Measurements from ENCODE around the gene ALMS1.
"Not testable (repeated sequence)": the region's sequence is repeated elsewhere in the genome, so short reads cannot be mapped to it uniquely, and the experiment has no call there.

The ALMS1 gene, protein sequence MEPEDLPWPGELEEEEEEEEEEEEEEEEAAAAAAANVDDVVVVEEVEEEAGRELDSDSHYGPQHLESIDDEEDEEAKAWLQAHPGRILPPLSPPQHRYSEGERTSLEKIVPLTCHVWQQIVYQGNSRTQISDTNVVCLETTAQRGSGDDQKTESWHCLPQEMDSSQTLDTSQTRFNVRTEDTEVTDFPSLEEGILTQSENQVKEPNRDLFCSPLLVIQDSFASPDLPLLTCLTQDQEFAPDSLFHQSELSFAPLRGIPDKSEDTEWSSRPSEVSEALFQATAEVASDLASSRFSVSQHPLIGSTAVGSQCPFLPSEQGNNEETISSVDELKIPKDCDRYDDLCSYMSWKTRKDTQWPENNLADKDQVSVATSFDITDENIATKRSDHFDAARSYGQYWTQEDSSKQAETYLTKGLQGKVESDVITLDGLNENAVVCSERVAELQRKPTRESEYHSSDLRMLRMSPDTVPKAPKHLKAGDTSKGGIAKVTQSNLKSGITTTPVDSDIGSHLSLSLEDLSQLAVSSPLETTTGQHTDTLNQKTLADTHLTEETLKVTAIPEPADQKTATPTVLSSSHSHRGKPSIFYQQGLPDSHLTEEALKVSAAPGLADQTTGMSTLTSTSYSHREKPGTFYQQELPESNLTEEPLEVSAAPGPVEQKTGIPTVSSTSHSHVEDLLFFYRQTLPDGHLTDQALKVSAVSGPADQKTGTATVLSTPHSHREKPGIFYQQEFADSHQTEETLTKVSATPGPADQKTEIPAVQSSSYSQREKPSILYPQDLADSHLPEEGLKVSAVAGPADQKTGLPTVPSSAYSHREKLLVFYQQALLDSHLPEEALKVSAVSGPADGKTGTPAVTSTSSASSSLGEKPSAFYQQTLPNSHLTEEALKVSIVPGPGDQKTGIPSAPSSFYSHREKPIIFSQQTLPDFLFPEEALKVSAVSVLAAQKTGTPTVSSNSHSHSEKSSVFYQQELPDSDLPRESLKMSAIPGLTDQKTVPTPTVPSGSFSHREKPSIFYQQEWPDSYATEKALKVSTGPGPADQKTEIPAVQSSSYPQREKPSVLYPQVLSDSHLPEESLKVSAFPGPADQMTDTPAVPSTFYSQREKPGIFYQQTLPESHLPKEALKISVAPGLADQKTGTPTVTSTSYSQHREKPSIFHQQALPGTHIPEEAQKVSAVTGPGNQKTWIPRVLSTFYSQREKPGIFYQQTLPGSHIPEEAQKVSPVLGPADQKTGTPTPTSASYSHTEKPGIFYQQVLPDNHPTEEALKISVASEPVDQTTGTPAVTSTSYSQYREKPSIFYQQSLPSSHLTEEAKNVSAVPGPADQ (N-terminal part only)

DNA sequence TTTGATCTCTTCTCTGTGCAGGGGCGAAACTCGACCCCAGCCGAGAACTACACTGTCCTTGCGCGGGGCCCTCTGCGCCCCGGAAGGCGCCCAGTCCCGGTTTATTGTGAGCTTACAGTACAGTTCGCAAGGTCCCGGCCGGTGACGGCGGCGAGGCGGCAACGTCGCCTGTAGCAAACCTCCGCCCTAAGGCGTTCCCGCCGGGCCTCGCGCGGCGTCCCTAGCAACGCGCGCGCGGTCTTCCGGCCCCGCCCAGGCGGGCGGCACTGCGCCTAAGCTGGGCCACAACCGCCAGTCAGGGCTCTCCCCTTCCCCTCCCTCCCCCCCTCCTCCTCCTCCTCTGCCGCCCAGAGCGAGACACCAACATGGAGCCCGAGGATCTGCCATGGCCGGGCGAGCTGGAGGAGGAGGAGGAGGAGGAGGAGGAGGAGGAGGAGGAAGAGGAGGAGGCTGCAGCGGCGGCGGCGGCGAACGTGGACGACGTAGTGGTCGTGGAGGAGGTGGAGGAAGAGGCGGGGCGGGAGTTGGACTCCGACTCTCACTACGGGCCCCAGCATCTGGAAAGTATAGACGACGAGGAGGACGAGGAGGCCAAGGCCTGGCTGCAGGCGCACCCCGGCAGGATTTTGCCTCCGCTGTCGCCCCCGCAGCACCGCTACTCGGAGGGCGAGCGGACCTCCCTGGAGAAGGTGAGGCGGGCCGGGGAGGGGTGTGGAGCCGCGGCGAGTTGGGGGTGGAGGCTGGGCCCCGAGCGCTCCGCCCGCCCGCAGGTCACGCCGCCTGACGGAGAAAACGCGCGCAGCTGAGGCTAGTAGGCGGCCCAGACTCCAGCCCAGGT is at the start of gene ALMS1:
Gene ALMS1, plus strand, starts transcription at position 333 of the 838 bp plus-strand sequence. Its CDS starts 33 bp downstream, at position 366.
- DNase-seq, result peak; percentile 86 to 88

DNA sequence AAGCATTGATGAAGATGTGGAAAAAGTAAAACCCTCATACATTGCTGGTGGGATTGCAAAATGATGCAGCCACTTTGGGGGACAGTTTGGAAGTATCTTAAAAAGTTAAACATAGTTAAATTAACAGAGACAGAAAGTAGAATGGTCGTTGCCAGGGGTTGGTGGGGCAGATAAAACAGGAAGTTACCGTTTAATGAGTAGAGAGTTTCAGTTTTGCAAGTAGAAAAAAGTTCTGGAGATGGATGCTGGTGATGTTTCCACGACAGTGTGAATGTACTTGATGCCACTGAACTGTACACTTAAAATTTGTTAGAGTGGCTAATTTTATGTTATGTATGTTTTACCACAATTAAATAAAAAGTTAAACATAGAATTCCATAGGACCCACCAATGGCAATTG is 47.8 kb upstream of the ALMS1 start:
- no peak for DNase-seq

DNA sequence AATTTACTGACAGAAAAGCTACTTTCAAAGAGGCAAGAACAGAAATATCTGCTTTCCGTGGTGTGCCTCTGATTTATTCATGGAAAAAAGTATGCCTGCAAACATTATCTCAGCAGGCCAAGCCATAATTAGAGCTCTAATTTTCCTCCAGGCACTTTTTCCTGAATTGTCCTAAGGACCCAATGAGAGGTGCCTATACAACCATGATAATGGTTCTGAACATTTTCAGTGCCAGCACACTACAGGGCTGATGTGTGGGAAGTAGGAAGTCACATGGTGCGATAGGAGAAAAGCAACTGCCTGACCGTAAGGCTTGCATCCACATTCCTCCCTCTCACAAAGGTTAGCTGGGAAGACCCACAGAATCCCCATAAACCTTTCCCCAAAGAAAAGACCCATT is 46.4 kb upstream of the ALMS1 start:
- DNase-seq, result no peak

DNA sequence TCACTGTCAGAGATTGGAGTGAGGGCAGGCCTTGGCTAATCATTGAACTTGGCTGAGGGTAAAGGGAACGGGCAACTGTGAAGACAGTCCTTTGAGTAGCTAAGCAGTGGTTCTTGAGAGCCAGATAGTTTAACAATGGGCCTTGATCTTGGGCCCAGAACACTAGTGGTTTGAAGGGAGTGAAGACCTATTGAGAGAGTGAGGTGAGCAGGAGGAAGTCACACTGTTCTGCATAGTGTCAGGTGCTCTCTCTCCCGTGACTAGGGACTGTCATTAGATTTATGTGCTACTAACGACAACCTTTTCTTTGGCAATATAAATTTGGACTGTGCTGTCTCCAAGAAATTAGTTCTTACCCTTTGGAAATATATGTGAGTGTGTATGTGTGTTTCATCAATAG is 44.6 kb upstream of the ALMS1 start:
- no peak for DNase-seq

DNA sequence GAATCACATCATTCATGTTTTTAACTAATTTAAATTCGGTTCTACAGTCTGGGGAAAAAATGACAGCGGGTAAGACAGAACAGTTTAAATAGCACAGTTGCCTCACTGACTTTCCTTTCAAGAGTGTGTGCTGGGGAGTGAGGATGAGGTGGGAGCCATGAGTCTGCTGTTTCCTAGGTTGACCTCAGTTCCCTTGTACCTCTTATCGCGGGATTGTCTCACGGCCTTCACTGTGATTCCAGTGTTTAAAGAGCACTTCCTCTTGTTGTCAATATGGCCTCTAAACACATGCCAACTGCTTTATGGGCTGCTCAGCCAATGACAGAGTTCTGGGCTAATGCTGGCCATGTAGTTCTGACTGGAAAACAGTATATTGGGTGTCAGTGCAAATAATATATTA is 41.6 kb upstream of the ALMS1 start:
- DNase-seq, result no peak

DNA sequence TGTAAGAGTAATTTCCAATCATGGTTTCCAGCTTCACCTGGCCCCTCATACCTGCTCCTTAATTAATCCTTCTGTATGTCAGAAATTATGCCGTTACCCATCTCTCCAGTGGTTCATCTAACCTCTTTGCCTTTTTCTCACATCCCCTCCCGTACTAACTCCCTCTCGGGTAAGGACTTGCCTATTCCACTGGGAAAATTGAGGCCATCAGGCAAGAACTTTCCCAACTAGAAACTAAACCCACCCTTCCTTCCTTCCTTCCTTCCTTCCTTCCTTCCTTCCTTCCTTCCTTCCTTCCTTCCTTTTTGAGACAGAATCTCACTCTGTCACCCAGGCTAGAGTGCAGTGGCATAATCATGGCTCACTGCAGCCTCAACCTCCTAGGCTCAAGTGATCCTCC is 40.9 kb upstream of the ALMS1 start:
- DNase-seq, result not testable (repeated sequence)

DNA sequence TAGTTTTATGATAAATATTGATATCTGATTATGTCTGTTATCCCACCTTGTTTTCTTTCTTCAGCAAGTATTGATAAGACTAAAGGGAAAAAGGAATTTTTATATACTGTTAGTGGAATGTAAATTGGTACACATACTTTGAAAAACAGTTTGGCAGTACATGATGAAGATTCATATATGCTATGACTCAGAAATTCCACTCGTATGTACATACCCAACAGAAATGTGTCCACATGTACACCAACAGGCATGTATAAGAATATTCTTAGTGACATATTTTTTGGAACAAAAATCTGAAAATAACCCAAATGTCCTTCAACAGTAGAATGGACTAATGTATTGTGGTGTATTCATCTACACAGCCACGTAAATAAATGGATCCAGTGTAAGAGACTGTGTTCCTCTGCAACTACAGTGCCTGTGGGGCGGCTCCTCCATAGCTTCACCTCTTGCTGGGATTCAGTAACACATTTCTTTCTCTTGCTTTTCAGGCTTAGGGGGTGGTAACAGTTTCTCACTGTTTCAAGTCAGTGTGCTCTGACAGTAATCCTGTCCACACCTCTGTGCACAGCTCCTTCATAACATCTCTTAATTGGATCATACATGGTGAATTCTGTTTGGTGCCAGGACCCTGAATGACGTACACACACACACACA is 35.5 kb upstream of the ALMS1 start:
- no peak for DNase-seq

DNA sequence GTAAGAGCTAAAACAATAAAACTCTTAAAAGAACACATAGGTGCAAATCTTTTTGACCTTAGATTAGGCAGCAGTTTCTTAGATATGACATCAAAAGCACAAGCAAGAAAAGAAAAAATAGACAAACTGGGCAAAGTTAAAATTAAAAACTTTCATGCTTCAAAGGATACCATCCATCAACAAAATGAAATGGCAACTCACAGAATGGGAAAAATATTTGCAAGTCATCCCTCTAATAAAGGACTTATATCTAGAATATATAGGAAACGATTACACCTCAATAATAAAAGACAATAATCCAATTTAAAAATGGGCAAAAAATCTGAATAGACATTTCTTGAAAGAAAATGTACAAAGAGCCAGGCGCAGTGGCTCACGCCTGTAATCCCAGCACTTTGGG is 29.5 kb upstream of the ALMS1 start:
- no peak for DNase-seq

DNA sequence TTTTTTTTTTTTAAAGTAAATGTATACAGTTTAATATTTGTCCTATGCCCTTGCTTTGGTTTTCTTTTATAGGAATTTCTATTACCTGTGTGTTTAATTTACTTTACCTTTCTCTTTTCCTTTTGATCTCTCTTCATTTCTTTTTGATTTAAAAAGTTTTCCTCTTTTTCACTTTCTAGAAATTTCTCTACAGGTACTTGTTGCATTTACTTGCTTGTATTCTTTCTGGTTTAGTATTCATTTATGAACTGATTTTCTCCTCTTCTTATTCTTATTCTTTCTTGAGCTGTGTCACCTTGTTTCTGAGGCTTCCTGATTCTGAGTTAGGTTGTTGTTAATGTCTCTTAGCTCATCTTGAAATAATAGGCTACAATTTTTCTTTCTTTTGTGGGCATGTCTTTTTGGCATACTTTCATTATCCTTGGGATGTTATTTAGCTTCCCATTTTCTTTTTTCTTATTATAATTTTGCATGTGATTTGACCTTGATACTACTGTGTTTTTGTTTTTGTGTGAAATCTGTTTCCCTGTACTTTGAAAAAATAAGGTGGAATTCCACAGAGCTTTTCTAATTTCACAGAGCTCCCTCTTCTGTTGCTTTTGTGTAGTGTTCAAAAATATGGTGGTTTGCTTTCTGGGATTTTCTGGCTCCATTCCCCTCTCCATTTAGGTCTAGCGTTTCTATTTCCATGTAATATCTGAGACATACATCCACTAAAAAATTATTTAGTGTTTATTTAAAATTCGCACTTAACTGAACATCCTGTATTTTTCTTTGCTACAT is 25.5 kb upstream of the ALMS1 start:
- no peak for DNase-seq

DNA sequence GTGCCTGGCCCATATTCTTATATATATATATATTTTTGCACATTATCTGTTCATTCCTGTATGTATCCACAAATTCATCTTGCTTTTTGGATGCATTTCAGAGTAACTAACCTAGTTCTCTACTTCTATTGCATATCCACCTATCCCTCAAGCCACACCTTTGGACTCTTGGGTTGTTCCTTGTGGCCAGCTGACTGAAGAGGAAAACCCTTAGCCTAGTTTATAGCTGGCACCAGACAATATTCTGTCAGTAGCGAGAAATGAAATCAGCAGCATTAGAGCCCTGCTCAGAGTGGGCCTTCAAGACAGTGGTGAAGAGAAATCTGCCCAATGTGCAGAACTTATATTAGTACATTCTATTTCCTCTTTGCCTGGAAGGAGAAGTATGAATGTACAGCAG is 19.6 kb upstream of the ALMS1 start:
- DNase-seq, result no peak

DNA sequence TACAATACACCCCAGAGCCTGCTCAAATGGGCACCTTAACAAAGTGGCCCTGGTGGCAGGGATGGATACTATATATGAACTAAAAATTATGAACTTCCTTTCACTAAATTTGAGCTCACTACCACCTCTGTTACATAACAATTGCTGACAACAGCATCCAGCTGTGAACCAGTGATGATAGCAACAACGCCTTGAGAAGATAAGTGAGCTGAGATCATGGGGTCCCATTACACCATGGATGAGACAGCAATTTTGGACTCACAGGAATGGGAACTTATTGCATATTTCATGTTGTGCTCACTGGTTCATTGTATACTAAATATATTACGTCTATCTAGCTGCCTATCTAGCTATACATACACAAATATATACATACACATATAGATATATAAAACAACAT is 16.9 kb upstream of the ALMS1 start:
- no peak for DNase-seq

DNA sequence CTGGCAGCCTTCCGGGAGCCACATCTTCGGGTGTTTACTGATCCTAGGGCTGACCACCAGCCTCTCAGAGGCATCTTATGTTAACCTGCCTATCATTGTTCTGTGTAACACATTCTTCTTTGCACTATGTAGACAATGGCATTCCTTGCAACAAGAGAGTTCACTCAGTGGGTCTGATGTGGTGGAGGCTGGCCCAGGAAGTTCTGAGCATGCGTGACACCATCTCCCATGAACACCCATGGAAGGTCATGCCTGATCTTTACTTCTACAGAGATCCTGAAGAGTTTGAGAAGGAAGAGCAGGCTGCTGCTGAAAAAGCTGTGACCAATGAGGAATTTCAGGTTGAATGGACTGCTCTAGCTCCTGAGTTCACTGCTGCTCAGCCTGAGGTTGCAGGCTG is 15.3 kb upstream of the ALMS1 start:
- no peak for DNase-seq

DNA sequence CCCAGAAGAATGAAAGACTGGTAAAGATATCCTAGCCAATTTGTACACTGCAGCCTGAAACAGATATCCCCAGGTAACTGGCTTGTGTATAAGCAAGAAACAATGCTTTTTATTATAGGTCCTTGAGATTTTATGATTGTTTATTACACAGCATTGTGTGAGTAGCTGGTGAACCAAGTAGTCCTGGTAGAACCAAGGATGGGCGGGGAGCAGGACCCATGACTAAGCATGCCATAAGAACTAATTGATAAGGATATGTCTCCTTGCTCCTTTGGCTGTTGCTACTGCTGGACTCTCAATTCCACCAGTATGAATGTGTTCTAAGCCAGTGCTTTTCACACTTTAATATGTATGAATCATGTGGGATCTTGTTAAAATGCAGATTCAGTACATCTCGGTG is 12.3 kb upstream of the ALMS1 start:
- no peak for DNase-seq

DNA sequence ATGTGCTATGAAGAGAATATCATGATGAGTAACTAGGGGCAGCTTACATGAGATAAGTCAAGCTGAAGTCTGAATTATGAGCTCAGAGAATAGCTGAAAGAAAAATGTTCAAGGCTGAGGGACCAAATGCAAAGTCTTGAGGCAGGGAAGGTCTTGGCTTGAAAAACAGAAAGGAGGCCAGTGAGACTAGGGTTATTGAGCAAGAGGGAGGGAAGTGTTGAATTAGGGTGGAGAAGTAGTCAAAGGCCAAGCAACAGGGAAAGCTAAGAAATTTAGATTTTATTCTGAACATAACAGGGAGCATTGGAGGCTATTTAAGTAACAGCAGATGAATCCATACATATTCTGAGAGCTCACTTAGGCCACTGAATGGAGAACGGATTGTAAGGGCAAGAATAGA is 11.4 kb upstream of the ALMS1 start:
- no peak for DNase-seq

DNA sequence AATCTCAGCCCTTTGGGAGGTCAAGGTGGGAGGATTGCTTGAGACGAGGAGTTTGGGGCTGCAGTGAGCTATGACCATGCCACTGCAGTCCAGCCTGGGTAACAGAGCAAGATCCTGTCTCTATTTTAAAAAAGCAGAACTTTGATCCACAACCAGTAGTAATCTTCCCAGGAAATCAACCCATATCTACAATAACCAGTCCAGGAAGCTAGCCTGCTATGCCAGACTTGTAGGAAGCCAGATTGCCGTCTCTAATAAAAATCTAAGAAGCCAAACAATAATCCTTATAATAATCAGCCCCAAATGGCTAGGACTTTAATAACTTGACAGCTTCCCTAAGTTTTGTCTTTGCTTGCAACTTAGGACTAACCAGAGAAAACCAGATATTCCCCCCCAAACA is 9.0 kb upstream of the ALMS1 start:
- no peak for DNase-seq

DNA sequence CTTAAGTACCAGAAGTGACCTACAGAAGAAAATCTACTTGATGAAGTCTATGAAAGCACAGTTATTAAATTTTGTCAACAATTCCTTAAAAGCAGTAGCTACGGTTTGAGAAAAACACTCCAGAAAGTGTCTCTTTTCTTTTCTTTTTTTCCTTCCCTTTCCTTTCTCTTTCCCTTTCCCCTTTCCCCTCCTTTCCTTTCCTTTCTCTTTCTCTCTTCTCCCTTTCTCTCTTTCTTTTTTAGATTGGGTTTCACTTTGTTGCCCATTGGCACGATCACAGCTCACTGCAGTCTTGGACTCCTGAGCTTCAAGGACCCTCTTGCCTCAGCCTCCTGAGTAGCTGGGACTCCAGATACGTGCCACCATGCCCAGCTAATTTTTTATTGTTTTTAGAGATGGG is 2.6 kb upstream of the ALMS1 start:
- DNase-seq, result no peak

DNA sequence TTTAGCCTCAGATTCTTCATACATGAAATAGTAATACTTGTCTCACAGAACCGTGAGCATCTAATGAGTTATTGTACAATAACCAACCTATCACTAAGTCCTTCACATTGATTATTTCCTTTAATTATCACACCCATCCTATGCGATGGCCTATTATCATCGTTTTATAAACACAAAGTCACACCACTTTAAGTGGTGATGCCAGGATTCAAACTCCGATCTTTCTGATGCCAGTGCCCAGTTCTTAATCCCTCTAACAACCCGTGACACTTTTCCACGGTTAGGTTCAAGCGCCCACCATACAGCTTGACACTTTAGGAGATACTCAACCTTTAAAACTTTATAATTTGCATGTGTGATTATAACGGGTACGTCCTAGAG is 523 bp upstream of the ALMS1 start:
- DNase-seq, result no peak

DNA sequence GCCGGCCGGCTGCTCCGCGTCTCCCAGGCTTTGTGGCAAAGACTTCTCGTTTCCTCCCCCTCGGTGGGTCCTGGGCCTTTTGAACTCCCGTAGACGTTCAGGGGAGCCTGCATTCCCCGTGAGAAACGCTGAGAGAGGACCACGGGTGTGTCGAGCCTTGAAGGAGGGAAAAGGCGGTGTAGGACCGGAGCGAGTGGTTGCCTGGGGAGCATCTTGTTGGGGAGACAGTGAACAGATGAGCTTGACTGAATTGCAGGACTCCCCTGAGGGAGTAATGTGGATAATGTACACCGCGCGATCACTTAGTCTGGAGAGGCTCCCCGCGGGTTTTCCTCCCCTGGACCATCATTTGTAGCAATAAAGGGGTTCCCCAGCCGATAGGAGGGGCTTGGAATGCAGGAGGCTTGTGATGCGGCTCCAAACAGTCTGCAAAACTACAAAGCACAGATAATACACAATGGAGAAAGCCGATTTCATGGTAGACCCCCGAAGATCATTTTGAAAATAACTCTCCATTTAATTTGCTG is 769 bp downstream of the ALMS1 start:
- no peak for DNase-seq

DNA sequence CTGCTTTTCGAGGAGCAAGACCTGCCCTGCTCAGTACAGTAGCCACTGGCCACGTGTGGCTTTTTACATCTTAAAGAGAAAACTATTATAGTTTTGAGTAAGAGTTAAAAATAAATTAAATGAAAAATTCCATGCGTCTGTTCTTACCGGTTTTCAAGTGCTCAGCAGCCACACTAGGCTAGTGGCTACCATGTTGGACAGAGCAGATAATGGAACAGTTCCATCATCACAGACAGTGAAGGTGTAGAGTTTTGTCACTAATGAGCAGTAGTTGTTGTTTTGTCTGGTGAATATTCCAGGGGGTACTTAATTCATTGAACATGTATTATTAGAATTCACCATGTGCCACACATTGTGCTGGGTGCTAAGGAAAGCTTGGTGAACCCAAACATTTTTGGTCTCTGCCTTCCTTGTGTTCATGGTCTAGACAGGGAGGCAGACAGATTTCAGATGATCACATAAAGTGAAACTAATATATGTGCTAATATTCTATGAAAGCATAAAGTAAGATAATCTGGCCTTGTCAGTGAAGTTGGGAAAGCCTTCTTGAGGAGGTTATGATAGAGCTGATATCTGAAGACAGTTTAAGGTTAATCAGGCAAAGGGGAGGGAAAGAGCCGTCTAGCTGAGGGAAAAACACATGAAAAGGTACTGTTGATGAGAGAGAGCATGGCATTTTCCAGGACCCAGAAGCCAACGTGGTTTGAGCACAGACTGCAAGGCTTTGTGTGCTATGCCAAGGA is 1.4 kb downstream of the ALMS1 start:
- DNase-seq, result no peak
